ENCODE measurements around the gene TVP23A. TPM values are rescaled to one million over a fixed set of nuclear protein-coding genes. Genes with fewer than 3 reads are reported as not detected.
"Not testable (repeated sequence)": the region's sequence is repeated elsewhere in the genome, so short reads cannot be mapped to it uniquely, and the experiment has no call there.

Gene TVP23A
- total and polyA plus RNA-seq, 8 donors, result 0.15 to 4.4 (median 0.34) TPM; not detected in 4

DNA sequence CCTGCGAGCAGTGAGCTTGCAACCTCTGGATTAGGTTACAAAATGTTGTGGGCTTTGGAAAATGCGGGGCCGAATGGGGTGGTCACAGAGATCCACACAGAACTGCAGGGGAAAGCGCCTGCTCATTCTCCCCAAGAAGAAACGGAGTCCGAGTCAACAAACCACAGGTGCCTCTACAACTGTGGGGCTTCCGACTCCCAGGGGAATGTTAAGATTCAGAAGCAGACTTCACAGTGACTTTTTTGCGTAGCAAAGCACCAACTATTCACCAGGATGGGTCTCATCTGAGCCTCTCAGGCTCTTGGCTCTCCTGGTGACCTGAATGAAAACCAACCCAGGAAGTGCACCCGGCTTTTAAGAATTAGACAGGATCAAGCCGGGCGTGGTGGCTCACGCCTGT lies 41.2 kb downstream of the TVP23A start:
- no peaks in the 10 kb centered on the region for H3K36me3 ChIP-seq
- H3K4me3 ChIP-seq, result no peak overlapping the region
- H3K27ac ChIP-seq, result no peak overlapping the region
- H3K27me3 ChIP-seq, result no peaks in the 10 kb centered on the region
- no peak for DNase-seq
- H3K9me3 ChIP-seq, result no peaks in the 10 kb centered on the region
- intact Hi-C loops (cut with DNase I; ENCODE audit: low total_unique reads), result no loop called here
- H3K4me1 ChIP-seq, result peaks cover 0 to 8% (median 2%) of the 10 kb centered on the region in 4 donors
- 78 to 95% (median 93%) methylated on average over 12 of the region's 12 CpGs for whole genome bisulfite sequencing, 5 donors
- no peak for TF ChIP-seq EP300 (IDR thresholded peaks at IDR 0.05)

DNA sequence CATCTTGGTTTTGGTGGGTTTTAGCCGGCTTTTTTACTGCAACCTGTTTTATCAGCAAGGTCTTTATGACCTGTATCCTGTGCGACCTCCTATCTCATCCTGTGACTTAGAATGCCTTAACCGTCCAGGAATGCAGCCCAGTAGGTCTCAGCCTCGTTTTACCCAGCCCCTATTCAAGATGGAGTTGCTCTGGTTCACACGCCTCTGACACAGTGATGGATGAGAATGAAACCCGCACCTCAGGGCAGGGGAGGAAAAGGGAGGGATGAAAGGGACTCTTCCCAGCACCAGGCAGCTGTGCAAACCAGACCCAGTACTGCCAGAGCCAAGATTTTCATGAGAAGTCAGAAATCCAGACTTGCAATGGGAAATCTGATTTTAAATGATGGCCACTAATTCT lies 41.7 kb downstream of the TVP23A start:
- H3K4me1 ChIP-seq; H3K36me3 ChIP-seq; H3K27me3 ChIP-seq; DNase-seq; H3K9me3 ChIP-seq; H3K4me3 ChIP-seq; H3K27ac ChIP-seq; intact Hi-C loops (cut with DNase I; ENCODE audit: low total_unique reads): not testable (repeated sequence)
- 55 to 74% (median 68%) methylated on average over 6 of the region's 6 CpGs for WGBS, 5 donors

DNA sequence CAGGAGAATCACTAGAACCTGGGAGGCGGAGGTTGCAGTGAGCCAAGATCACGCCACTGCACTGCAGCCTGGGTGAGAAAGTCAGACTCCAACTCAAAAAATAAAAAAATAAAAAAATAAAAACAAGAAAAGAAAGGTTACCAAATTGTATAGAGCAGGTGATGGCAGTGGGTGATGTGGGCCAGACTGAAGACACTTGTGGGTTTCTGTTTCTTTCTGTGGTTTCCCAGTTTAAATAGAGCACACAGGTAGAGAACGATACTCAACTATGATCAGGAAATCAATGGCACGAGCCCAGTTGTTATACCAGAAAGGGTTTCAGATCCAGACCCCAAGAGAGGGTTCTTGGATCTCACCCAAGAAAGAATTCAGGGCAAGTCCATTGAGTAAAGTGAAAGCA lies 42.3 kb downstream of the TVP23A start:
- no peak for TF ChIP-seq EP300 (IDR thresholded peaks at IDR 0.05)
- TF ChIP-seq POLR2A (IDR thresholded peaks at IDR 0.05), result no peak
- no peak for TF ChIP-seq POLR2AphosphoS5 (IDR thresholded peaks at IDR 0.05)
- TF ChIP-seq, protein P1, sequence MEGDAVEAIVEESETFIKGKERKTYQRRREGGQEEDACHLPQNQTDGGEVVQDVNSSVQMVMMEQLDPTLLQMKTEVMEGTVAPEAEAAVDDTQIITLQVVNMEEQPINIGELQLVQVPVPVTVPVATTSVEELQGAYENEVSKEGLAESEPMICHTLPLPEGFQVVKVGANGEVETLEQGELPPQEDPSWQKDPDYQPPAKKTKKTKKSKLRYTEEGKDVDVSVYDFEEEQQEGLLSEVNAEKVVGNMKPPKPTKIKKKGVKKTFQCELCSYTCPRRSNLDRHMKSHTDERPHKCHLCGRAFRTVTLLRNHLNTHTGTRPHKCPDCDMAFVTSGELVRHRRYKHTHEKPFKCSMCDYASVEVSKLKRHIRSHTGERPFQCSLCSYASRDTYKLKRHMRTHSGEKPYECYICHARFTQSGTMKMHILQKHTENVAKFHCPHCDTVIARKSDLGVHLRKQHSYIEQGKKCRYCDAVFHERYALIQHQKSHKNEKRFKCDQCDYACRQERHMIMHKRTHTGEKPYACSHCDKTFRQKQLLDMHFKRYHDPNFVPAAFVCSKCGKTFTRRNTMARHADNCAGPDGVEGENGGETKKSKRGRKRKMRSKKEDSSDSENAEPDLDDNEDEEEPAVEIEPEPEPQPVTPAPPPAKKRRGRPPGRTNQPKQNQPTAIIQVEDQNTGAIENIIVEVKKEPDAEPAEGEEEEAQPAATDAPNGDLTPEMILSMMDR (IDR thresholded peaks at IDR 0.05), result no peak
- no peak for DNase-seq
- no peaks in the 10 kb centered on the region for H3K27me3 ChIP-seq
- peaks cover 0 to 7% (median 2%) of the 10 kb centered on the region in 4 donors for H3K4me1 ChIP-seq
- no peaks in the 10 kb centered on the region for H3K36me3 ChIP-seq
- 72 to 87% (median 83%) methylated on average over 4 of the region's 4 CpGs for WGBS, 5 donors
- no peak overlapping the region for H3K27ac ChIP-seq
- intact Hi-C loops (cut with DNase I; ENCODE audit: low total_unique reads), result no loop called here
- no peak overlapping the region for H3K4me3 ChIP-seq
- no peaks in the 10 kb centered on the region for H3K9me3 ChIP-seq

DNA sequence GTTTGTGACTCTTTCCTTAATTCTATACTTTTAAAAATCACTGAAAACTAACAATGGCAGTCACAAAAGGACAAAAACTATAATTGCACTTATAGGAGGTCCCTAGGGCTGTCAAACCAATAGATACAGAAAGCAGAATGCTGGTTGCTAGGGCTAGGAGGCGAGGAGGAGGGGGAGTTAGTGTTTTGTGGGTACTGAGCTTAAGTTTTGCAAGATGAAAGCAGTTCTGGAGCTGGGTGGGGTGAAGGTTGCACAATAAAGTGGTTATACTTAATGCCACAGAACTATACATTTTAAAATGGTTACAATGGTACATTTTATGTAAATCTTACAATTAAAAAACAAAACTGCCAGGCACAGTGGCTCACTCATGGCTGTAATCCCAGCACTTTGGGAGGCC lies 47.7 kb downstream of the TVP23A start:
- no peak overlapping the region for H3K27ac ChIP-seq
- peaks cover 0 to 43% (median 39%) of the 10 kb centered on the region in 4 donors for H3K36me3 ChIP-seq
- TF ChIP-seq EP300 (IDR thresholded peaks at IDR 0.05), result no peak
- DNase-seq, result peak in 1 of 2 donors; percentile 36
- H3K27me3 ChIP-seq, result no peaks in the 10 kb centered on the region
- no peaks in the 10 kb centered on the region for H3K9me3 ChIP-seq
- peaks cover 0 to 12% (median 2%) of the 10 kb centered on the region in 4 donors for H3K4me1 ChIP-seq
- intact Hi-C loops (cut with DNase I; ENCODE audit: low total_unique reads), result no loop called here
- no peak overlapping the region for H3K4me3 ChIP-seq
- 70 to 90% (median 90%) methylated on average over 1 of the region's 1 CpG for WGBS, 5 donors

DNA sequence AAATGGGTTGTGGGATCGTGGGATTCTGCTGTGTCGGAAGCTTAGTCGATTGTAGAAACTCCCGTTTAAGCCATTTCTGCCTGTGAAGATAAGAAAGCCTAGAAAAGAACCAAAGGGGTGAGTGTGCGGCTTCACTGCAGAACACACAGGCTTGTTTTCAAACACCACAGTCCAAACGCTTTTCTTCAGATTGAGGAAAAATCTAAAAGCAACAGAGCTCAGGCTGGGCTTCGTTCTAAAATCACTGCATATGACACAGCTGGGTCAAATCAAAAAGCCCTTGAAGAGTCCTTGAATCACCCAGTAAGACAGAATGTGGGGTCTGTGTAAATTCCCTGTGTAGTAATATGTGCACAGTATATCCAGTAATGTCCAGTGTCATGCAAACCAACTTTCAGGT lies 49.2 kb downstream of the TVP23A start:
- TF ChIP-seq POLR2A (IDR thresholded peaks at IDR 0.05) (no peak), EP300 (IDR thresholded peaks at IDR 0.05) (no peak), POLR2AphosphoS5 (IDR thresholded peaks at IDR 0.05) (no peak)
- TF ChIP-seq, protein P1 (IDR thresholded peaks at IDR 0.05), result no peak
- peaks cover 0 to 17% (median 2%) of the 10 kb centered on the region in 4 donors for H3K4me1 ChIP-seq
- H3K9me3 ChIP-seq, result no peaks in the 10 kb centered on the region
- peaks cover 4 to 59% (median 54%) of the 10 kb centered on the region in 4 donors for H3K36me3 ChIP-seq
- no peak for DNase-seq
- WGBS, 5 donors, result 61 to 89% (median 77%) methylated on average over 7 of the region's 7 CpGs
- intact Hi-C loops (cut with DNase I; ENCODE audit: low total_unique reads), result no loop called here
- no peak overlapping the region for H3K27ac ChIP-seq
- no peaks in the 10 kb centered on the region for H3K27me3 ChIP-seq
- no peak overlapping the region for H3K4me3 ChIP-seq

DNA sequence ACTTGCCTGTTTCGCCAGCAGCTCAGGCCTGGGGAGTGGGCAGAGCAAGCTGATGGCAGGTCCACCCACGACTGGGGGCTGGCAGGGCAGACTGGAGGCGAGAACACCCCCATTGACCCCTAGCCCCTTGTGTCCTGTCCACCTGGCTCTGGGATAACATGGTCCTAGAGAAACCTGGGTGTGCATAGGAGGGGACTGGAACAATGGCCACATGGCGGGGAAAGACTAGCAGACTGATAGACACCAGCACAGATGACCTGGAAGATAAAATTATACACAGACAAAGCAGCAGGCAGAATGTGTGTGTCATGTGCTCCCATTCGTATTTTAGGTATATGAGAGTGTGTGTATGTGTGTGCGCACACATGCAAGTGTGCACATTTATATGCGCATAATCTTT lies 51.5 kb downstream of the TVP23A start:
- H3K36me3 ChIP-seq, result peaks cover 21 to 81% (median 76%) of the 10 kb centered on the region in 4 donors
- intact Hi-C loops (cut with DNase I; ENCODE audit: low total_unique reads), result no loop called here
- H3K27me3 ChIP-seq, result no peaks in the 10 kb centered on the region
- H3K27ac ChIP-seq, result no peak overlapping the region
- H3K4me3 ChIP-seq, result no peak overlapping the region
- WGBS, 5 donors, result 80 to 87% (median 86%) methylated on average over 6 to 7 of the region's 7 CpGs
- peaks cover 0 to 11% (median 0%) of the 10 kb centered on the region in 4 donors for H3K4me1 ChIP-seq
- TF ChIP-seq POLR2A (IDR thresholded peaks at IDR 0.05) (no peak), POLR2AphosphoS5 (IDR thresholded peaks at IDR 0.05) (no peak), EP300 (IDR thresholded peaks at IDR 0.05) (no peak)
- TF ChIP-seq, protein P1 (IDR thresholded peaks at IDR 0.05), result no peak
- H3K9me3 ChIP-seq, result no peaks in the 10 kb centered on the region
- DNase-seq, result no peak

All from stomach (tissue), 9 donors.